ENCODE measurements around the gene CEP126.

DNA sequence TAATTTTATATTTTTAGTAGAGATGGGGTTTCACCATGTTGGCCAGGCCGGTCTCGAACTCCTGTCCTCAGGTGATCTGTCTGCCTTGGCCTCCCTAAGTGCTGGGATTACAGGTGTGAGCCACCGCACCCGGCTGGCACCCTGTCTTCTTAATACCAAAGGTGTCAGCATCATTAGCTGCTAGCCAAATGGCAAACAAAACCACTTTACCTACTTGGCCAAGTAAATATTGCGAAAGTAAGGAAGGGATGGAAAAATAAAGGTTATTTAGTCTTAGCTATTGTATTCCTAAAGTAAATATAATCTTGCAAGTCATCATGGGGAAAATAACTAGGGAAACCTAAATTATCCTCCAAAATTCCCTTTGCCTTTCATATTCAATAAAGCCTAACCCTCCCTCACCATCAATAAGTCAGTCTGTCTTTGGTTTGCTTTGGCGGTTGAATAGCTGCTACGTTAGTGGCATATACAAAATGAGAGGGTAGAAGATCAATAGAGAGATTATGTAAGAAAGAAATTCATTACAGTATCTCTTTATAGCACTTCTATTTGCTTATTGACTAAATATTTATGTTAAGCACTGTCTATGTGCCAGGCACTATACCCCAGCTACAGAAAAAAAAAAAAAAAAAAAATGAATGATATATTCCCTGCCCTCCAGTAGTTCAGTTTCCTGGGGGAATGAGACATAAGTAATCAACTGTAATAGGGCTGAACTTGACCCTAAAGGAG is 92.2 kb downstream of the CEP126 start:
- TF ChIP-seq, protein P1, sequence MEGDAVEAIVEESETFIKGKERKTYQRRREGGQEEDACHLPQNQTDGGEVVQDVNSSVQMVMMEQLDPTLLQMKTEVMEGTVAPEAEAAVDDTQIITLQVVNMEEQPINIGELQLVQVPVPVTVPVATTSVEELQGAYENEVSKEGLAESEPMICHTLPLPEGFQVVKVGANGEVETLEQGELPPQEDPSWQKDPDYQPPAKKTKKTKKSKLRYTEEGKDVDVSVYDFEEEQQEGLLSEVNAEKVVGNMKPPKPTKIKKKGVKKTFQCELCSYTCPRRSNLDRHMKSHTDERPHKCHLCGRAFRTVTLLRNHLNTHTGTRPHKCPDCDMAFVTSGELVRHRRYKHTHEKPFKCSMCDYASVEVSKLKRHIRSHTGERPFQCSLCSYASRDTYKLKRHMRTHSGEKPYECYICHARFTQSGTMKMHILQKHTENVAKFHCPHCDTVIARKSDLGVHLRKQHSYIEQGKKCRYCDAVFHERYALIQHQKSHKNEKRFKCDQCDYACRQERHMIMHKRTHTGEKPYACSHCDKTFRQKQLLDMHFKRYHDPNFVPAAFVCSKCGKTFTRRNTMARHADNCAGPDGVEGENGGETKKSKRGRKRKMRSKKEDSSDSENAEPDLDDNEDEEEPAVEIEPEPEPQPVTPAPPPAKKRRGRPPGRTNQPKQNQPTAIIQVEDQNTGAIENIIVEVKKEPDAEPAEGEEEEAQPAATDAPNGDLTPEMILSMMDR (IDR thresholded peaks at IDR 0.05; ENCODE audit: low read depth, low read length) = no peak
- TF ChIP-seq EZH2phosphoT487 (IDR thresholded peaks at IDR 0.05; ENCODE audit: low read depth) = no peak

Data from OCI-LY3 (cell line).